GM23338 (cell line): ENCODE measurements around the gene TSBP1. TPM values are rescaled to one million over a fixed set of nuclear protein-coding genes. Genes with fewer than 3 reads are reported as not detected.

Source experiments
- CREB1 ChIP-seq: fragments of 250-450 bp; sonication (Bioruptor Pico); IDR thresholded peaks from 2 replicates; pipeline ENCODE4 v1.5.0; 2020; ENCODE audit warnings: low read depth, mild to moderate bottlenecking, moderate library complexity
- JUNB ChIP-seq: IDR thresholded peaks from one replicate; pipeline ENCODE4 v1.6.1; 2016; ENCODE audit warnings: antibody characterized with exemption; ENCODE audit not compliant: unreplicated experiment
- STAT1 ChIP-seq: IDR thresholded peaks from one replicate; pipeline ENCODE4 v1.6.1; 2016; ENCODE audit warnings: antibody characterized with exemption; ENCODE audit not compliant: unreplicated experiment
- polyA plus RNA-seq: library from polyadenylated mRNA; unstranded; fragments of >200 nt; fragmentation: Nextera tagmentation; extraction: Ambion mirVana; gene quantifications from 2 replicates; pipeline ENCODE4 v1.2.1, GENCODE V29; 2016
- total RNA-seq: library from RNA; depleted of rRNA; stranded (reverse); fragments of >200 nt; shearing (Covaris generic); gene quantifications from 2 replicates; pipeline ENCODE4 v1.2.3, GENCODE V29; 2014
- TF ChIP-seq, protein P1 (sequence below): fragments of 250-450 bp; sonication (Bioruptor Pico); IDR thresholded peaks from 2 replicates; pipeline ENCODE4 v1.5.0; 2020; ENCODE audit warnings: mild to moderate bottlenecking, moderate library complexity
- TF ChIP-seq, protein P2 (sequence below): IDR thresholded peaks from one replicate; pipeline ENCODE4 v1.6.1; 2018; ENCODE audit warnings: antibody characterized with exemption; ENCODE audit not compliant: unreplicated experiment
- TF ChIP-seq, protein P3 (sequence below), 2 experiments: fragments of 200-600 bp in 1 of 2; sonication (generic) in 1 of 2; conservative IDR thresholded peaks; 2 replicates each; pipeline versions ENCODE4 v1.5.1 to v1.6.1; 2016 to 2017; ENCODE audit warnings: antibody characterized with exemption in 2 of 2, low read depth in 2 of 2, mild to moderate bottlenecking in 2 of 2, moderate library complexity in 1 of 2

The TSBP1 gene
- total and polyA plus RNA-seq, 2 experiments from 2014 or later = 0.15 TPM; not detected in 1

DNA sequence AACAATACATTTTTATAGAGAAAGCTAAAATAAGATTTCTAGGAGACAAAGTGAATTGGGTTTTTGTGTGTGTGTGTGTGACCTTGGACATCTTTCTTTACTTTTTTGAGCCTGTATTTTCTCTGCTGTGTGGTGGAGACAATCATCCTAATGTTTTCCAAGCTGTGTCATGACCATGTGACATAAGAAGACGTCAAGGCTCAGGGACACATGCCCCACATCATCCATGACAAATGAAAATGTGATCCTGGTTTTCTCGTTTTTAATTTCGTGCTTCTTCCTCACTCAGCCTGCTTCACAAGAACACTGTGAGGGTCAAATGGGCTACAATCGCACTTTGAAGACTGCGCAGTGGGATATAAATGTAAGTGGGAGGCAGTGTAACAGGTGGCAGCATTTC is 39.2 kb upstream of the TSBP1 start (continued):
- TF ChIP-seq, protein P1, sequence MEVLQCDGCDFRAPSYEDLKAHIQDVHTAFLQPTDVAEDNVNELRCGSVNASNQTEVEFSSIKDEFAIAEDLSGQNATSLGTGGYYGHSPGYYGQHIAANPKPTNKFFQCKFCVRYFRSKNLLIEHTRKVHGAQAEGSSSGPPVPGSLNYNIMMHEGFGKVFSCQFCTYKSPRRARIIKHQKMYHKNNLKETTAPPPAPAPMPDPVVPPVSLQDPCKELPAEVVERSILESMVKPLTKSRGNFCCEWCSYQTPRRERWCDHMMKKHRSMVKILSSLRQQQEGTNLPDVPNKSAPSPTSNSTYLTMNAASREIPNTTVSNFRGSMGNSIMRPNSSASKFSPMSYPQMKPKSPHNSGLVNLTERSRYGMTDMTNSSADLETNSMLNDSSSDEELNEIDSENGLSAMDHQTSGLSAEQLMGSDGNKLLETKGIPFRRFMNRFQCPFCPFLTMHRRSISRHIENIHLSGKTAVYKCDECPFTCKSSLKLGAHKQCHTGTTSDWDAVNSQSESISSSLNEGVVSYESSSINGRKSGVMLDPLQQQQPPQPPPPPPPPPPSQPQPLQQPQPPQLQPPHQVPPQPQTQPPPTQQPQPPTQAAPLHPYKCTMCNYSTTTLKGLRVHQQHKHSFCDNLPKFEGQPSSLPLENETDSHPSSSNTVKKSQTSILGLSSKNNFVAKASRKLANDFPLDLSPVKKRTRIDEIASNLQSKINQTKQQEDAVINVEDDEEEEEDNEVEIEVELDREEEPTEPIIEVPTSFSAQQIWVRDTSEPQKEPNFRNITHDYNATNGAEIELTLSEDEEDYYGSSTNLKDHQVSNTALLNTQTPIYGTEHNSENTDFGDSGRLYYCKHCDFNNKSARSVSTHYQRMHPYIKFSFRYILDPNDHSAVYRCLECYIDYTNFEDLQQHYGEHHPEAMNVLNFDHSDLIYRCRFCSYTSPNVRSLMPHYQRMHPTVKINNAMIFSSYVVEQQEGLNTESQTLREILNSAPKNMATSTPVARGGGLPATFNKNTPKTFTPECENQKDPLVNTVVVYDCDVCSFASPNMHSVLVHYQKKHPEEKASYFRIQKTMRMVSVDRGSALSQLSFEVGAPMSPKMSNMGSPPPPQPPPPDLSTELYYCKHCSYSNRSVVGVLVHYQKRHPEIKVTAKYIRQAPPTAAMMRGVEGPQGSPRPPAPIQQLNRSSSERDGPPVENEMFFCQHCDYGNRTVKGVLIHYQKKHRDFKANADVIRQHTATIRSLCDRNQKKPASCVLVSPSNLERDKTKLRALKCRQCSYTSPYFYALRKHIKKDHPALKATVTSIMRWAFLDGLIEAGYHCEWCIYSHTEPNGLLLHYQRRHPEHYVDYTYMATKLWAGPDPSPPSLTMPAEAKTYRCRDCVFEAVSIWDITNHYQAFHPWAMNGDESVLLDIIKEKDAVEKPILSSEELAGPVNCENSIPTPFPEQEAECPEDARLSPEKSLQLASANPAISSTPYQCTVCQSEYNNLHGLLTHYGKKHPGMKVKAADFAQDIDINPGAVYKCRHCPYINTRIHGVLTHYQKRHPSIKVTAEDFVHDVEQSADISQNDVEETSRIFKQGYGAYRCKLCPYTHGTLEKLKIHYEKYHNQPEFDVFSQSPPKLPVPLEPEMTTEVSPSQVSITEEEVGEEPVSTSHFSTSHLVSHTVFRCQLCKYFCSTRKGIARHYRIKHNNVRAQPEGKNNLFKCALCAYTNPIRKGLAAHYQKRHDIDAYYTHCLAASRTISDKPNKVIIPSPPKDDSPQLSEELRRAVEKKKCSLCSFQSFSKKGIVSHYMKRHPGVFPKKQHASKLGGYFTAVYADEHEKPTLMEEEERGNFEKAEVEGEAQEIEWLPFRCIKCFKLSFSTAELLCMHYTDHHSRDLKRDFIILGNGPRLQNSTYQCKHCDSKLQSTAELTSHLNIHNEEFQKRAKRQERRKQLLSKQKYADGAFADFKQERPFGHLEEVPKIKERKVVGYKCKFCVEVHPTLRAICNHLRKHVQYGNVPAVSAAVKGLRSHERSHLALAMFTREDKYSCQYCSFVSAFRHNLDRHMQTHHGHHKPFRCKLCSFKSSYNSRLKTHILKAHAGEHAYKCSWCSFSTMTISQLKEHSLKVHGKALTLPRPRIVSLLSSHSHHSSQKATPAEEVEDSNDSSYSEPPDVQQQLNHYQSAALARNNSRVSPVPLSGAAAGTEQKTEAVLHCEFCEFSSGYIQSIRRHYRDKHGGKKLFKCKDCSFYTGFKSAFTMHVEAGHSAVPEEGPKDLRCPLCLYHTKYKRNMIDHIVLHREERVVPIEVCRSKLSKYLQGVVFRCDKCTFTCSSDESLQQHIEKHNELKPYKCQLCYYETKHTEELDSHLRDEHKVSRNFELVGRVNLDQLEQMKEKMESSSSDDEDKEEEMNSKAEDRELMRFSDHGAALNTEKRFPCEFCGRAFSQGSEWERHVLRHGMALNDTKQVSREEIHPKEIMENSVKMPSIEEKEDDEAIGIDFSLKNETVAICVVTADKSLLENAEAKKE = no peak
- TF ChIP-seq CREB1 (CRISPR knock-in tag) = no peak
- TF ChIP-seq, protein P2, sequence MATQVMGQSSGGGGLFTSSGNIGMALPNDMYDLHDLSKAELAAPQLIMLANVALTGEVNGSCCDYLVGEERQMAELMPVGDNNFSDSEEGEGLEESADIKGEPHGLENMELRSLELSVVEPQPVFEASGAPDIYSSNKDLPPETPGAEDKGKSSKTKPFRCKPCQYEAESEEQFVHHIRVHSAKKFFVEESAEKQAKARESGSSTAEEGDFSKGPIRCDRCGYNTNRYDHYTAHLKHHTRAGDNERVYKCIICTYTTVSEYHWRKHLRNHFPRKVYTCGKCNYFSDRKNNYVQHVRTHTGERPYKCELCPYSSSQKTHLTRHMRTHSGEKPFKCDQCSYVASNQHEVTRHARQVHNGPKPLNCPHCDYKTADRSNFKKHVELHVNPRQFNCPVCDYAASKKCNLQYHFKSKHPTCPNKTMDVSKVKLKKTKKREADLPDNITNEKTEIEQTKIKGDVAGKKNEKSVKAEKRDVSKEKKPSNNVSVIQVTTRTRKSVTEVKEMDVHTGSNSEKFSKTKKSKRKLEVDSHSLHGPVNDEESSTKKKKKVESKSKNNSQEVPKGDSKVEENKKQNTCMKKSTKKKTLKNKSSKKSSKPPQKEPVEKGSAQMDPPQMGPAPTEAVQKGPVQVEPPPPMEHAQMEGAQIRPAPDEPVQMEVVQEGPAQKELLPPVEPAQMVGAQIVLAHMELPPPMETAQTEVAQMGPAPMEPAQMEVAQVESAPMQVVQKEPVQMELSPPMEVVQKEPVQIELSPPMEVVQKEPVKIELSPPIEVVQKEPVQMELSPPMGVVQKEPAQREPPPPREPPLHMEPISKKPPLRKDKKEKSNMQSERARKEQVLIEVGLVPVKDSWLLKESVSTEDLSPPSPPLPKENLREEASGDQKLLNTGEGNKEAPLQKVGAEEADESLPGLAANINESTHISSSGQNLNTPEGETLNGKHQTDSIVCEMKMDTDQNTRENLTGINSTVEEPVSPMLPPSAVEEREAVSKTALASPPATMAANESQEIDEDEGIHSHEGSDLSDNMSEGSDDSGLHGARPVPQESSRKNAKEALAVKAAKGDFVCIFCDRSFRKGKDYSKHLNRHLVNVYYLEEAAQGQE = no peak
- no peak for TF ChIP-seq STAT1
- TF ChIP-seq JUNB = no peak
- TF ChIP-seq, protein P3, sequence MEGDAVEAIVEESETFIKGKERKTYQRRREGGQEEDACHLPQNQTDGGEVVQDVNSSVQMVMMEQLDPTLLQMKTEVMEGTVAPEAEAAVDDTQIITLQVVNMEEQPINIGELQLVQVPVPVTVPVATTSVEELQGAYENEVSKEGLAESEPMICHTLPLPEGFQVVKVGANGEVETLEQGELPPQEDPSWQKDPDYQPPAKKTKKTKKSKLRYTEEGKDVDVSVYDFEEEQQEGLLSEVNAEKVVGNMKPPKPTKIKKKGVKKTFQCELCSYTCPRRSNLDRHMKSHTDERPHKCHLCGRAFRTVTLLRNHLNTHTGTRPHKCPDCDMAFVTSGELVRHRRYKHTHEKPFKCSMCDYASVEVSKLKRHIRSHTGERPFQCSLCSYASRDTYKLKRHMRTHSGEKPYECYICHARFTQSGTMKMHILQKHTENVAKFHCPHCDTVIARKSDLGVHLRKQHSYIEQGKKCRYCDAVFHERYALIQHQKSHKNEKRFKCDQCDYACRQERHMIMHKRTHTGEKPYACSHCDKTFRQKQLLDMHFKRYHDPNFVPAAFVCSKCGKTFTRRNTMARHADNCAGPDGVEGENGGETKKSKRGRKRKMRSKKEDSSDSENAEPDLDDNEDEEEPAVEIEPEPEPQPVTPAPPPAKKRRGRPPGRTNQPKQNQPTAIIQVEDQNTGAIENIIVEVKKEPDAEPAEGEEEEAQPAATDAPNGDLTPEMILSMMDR (conservative IDR thresholded peaks at IDR 0.05; ENCODE audit: low read depth in 2 of 2) = no peak
